Measurements from ENCODE around the gene KMT2A.
"Not testable (repeated sequence)": the region's sequence is repeated elsewhere in the genome, so short reads cannot be mapped to it uniquely, and the experiment has no call there.

KMT2A gene

DNA sequence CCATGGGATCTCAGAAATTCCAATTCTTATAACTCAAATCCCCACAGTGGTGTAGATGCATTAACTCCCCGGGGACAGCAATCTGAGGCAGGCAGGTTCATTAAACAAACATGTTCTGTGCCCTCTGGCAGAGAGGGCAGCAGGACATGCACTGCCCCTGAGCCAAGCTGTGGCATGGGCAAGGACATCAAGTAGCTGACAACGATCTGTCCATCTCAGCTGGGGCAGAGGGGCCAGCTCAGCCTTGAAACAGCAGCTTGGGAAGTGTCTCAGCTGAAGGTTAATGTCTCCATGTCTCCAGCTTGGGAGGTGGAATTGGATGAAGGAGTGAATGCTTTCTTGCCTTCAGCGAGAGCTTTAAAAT, 108.3 kb downstream of the KMT2A start:
- CTCF ChIA-PET: no interaction called here
- Mint-ChIP-seq H3K27me3 (no peaks in the 10 kb centered on the region), H3K4me3 (no peak overlapping the region)

DNA sequence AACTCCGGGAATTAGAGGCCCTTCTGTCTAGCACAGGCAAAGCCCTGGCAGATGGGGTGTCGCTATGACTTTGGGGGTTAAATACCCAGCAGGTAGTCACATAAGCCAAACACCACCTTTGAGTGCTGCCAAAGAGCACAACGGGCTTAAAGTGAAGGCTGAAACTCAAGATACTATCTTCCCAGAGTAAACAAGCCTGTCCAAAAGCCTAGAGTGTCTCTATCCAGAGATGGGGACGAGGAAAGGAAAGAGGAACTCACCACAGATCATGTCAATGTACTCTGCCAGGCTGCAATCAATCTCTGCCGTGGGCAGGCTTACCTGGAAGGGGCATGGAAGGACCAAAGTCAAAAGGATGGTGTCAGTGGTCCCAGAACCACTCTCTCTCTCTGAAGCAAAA, 109.2 kb downstream of the KMT2A start:
- H3K4me1 Mint-ChIP-seq: no peaks in the 10 kb centered on the region
- CTCF ChIA-PET: no interaction called here
- H3K27me3 Mint-ChIP-seq: no peaks in the 10 kb centered on the region
- no peak for DNase-seq
- H3K9me3 Mint-ChIP-seq: no peaks in the 10 kb centered on the region
- H3K36me3 Mint-ChIP-seq: no peaks in the 10 kb centered on the region
- H3K27ac Mint-ChIP-seq: no peak overlapping the region
- H3K4me3 Mint-ChIP-seq: no peak overlapping the region

More for the DNA sequence above, 108.3 kb downstream of the KMT2A start:
- Mint-ChIP-seq H3K4me1 (no peaks in the 10 kb centered on the region), H3K27ac (no peak overlapping the region), H3K36me3 (no peaks in the 10 kb centered on the region), H3K9me3 (no peaks in the 10 kb centered on the region)
- no peak for DNase-seq

DNA sequence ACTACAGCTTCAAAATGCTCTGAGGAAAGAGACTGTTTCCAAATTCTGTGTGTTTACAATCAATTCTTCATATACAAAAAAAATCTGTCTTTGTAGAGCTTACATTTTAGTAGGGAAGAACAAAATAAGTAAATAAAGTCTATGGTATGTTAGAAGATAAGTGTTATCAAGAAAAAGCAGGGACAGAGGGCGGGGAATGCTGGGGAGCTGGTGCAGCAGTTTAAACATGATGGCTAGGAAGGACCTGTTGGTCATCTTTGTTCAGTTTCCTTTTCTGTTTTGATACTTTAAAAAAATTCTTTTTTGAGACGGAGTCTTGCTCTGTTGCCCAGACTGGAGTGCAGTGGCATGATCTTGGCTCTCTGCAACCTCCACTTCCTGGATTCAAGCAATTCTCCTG, 110.8 kb downstream of the KMT2A start:
- CTCF ChIA-PET: no interaction called here
- H3K4me3 Mint-ChIP-seq: no peak overlapping the region
- peaks cover 3% of the 10 kb centered on the region for H3K36me3 Mint-ChIP-seq
- H3K4me1 Mint-ChIP-seq: no peaks in the 10 kb centered on the region
- no peaks in the 10 kb centered on the region for H3K9me3 Mint-ChIP-seq
- DNase-seq: no peak
- no peak overlapping the region for H3K27ac Mint-ChIP-seq
- H3K27me3 Mint-ChIP-seq: no peaks in the 10 kb centered on the region

DNA sequence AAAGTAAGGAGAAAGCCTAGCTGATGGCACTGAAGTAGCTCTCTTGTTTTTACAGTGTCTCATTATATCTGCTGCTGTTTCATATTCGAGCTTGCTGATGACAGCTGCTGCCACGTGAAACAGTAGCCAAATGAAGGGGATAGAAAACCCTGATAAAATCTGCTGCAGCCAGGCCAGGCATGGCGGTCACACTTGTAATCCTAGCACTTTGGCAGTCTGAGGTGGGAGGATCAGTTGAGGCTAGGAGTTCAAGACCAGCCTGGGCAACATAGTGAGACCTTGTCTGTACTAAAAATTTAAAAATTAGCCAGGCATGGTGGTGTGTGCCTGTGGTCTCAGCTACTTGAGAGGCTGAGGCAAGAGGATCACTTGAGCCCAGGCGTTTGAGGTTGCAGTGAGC, 116.0 kb downstream of the KMT2A start:
- H3K4me3 Mint-ChIP-seq: no peak overlapping the region
- no peak overlapping the region for H3K27ac Mint-ChIP-seq
- H3K36me3 Mint-ChIP-seq: peaks cover 12% of the 10 kb centered on the region
- CTCF ChIA-PET: interaction anchor here (0.9 kb wide), 2 partner anchors 10 to 43 kb away, joined by 3 read pairs; no protein-coding TSS in a partner anchor
- no peaks in the 10 kb centered on the region for H3K4me1 Mint-ChIP-seq
- no peaks in the 10 kb centered on the region for H3K27me3 Mint-ChIP-seq
- no peak for DNase-seq
- H3K9me3 Mint-ChIP-seq: no peaks in the 10 kb centered on the region

DNA sequence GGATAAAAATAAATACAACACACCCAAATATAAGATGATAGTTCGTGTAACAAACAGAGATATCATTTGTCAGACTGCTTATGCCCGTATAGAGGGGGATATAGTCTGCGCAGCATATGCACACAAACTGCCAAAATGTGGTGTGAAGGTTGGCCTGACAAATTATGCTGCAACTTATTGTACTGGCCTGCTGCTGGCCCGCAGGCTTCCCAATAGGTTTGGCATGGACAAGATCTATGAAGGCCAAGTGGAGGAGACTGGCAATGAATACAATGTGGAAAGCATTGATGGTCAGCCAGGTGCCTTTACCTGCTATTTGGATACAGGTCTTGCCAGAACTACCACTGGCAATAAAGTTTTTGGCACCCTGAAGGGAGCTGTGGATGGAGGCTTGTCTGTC, 124.5 kb downstream of the KMT2A start:
- no peaks in the 10 kb centered on the region for H3K27me3 Mint-ChIP-seq
- no peaks in the 10 kb centered on the region for H3K9me3 Mint-ChIP-seq
- H3K4me3 Mint-ChIP-seq: no peak overlapping the region
- peaks cover 7% of the 10 kb centered on the region for H3K36me3 Mint-ChIP-seq
- CTCF ChIA-PET: no interaction called here
- no peak overlapping the region for H3K27ac Mint-ChIP-seq
- no peak for DNase-seq
- H3K4me1 Mint-ChIP-seq: peaks cover 12% of the 10 kb centered on the region

DNA sequence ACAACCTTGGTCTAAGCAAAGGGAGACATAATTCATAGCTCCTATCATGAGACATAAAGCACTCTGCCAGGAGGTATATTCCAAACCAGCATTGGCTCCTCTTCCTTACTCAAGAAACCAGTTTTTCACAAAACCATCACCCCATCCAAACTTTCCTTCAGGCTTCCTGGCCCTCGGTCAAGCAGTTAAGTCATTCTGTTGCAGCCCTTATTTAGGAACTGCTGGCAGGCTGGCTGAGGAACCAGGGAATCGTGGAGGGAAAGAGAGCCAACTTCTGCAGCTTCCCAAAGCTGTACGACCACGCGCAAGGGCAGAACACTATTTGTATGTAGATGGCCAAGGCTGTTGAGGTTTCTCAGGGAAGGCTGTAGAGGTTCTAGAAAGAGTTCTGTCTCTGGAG, 128.8 kb downstream of the KMT2A start:
- no peaks in the 10 kb centered on the region for H3K36me3 Mint-ChIP-seq
- H3K27ac Mint-ChIP-seq: no peak overlapping the region
- DNase-seq: no peak
- H3K27me3 Mint-ChIP-seq: no peaks in the 10 kb centered on the region
- peaks cover 17% of the 10 kb centered on the region for H3K4me1 Mint-ChIP-seq
- peak overlapping the region; percentile 66 for H3K4me3 Mint-ChIP-seq
- CTCF ChIA-PET: interaction anchor here (0.6 kb wide), 1 partner anchor 219 kb away, joined by 3 read pairs; no protein-coding TSS in a partner anchor
- no peaks in the 10 kb centered on the region for H3K9me3 Mint-ChIP-seq

DNA sequence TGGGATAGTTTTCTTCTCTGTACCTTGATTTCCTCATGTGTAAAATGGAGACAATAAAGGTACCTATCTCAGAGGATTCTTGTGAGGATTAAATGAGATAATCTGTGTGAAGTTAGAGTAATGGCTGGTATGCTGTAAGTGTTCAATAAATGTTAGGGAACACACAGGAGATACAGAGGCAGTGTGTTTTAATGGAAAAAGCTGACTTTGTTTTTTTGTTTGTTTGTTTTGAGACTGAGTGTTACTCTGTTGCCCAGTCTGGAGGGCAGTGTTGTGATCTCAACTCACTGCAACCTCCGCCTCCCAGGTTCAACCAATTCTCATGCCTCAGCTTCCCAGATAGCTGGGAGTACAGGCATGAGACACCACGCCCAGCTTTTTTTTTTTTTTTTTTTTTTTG, 133.4 kb downstream of the KMT2A start:
- CTCF ChIA-PET: no interaction called here
- DNase-seq: no peak
- Mint-ChIP-seq H3K27me3 (no peaks in the 10 kb centered on the region), H3K9me3 (no peaks in the 10 kb centered on the region), H3K4me3 (no peak overlapping the region), H3K4me1 (peaks cover 42% of the 10 kb centered on the region), H3K36me3 (peaks cover 6% of the 10 kb centered on the region), H3K27ac (no peak overlapping the region)

DNA sequence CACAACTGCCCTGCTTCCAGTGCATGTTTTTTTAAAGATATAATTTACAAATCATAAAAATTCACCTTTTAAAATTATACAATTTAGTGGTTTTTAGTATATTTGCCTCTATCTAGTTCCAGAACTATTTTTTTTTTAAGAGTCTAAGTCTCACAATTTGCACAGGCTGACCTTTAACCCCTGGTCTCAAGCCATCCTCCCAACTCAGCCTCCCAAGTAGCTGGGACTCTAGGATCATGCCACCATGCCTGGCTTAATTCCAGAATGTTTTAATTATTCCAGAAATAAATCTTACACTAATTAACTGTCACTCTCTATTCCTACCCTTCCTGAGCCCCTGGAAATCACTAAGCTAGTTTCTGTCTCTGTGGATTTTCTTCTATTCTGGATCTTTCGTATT, 134.5 kb downstream of the KMT2A start:
- Mint-ChIP-seq H3K36me3 (peaks cover 13% of the 10 kb centered on the region), H3K4me3 (no peak overlapping the region), H3K9me3 (no peaks in the 10 kb centered on the region), H3K4me1 (peaks cover 45% of the 10 kb centered on the region), H3K27me3 (no peaks in the 10 kb centered on the region), H3K27ac (no peak overlapping the region)
- CTCF ChIA-PET: interaction anchor here (0.6 kb wide), 1 partner anchor 44 kb away, joined by 3 read pairs; the partner anchor contains the start of gene TTC36
- no peak for DNase-seq

DNA sequence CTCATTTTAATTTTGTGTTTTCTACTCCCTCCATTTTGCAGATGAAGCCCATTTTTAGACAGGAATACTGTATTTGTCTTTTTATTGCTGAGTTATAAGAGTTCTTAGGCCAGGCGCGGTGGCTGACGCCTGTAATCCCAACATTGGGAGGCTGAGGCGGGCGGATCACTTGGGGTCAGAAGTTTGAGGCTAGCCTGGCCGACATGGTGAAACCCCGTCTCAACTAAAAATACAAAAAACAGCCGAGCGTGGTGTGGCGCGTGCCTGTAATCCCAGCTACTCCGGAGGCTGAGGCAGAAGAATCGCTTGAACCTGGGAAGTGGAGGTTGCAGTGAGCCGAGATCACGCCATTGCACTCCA, 135.4 kb downstream of the KMT2A start:
- peak; percentile 33 for DNase-seq
- Mint-ChIP-seq H3K36me3 (peaks cover 19% of the 10 kb centered on the region), H3K4me3 (peak overlapping the region; percentile 99), H3K27ac (peak overlapping the region; percentile 96), H3K4me1 (peaks cover 46% of the 10 kb centered on the region)
- H3K27me3 Mint-ChIP-seq, H3K9me3 Mint-ChIP-seq, CTCF ChIA-PET: not testable (repeated sequence)

DNA sequence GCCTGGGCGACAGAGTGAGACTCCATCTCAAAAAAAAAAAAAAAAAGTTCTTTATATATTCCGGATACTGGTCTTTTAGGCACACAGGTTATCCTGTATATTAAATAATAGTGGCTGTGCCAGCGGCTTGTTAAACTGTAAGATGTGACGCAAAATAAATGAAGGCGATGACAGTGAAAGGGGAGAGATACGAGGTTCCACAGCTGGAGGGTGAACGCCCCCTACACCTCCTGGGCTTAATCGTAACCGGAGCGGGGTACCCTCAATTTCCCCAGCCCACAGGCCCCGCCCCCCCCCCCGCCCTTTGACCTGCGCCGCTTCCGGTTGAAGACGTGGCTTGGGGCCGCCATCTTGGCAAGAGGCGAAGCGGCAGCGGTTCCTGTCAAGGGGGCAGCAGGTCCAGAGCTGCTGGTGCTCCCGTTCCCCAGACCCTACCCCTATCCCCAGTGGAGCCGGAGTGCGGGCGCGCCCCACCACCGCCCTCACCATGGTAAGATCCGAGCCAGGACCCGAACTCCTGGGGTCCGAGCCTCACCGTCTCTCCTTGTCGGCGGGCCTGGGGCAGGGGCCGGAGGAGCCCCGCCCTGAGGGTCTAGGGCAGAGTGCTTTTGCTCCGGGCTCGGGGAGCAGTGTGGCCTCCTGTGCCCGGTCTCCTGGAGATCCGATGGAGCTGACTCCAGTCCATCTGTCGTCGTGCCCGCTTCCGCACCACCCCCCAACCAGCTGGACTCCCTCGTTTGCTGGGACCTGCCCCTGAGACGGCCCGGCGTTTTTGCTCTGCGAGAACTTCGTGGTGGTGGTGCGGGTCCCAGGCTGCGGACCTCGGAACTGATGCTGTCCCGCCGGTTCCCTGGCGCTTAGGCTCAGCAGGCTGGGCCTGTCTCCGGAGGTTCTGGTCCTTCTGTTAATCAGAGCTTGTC, 136.0 kb downstream of the KMT2A start, which contains the start of gene ARCN1:
ARCN1 (plus strand) TSS at position 349 of the 920 bp plus-strand sequence; CDS start at position 488, 139 bp downstream.
- H3K9me3 Mint-ChIP-seq: no peaks in the 10 kb centered on the region
- H3K36me3 Mint-ChIP-seq: peaks cover 24% of the 10 kb centered on the region
- H3K4me3 Mint-ChIP-seq: peak within 1 kb of the TSS; percentile 99
- DNase-seq: peak; percentile 84
- peak within 1 kb of the TSS; percentile 96 for H3K27ac Mint-ChIP-seq
- CTCF ChIA-PET: interaction anchor here (1.0 to 1.3 kb wide), 3 partner anchors 20 to 40 kb away, joined by 3 read pairs; no protein-coding TSS in a partner anchor
- peaks cover 47% of the 10 kb centered on the region for H3K4me1 Mint-ChIP-seq
- no peaks in the 10 kb centered on the region for H3K27me3 Mint-ChIP-seq

DNA sequence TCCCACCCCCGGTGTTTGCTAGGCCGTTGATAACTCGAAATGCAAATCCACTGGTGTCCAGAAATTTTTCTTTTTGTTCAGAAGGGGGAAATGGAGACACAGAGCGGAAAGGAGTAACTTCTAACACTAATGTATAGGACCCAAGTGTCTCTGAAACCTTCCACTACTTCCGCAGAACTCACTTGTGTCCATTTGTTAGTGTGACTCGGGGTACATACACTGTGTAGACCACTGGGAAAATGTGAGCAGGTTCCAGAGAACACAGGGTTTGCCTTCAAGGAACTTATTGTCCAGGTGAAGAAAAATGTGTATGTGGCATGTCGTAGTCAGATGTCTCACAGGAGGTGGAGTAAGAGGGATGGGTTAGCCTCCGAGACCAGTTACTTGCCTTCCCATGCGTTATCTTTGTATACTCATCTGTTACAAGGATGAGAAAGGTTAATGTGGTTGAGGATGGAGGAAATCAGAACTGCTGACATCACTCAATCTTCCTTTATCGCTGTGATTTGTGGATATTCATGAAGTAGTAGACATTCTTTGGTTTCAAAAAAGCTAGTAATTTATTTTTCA, 136.8 kb downstream of the KMT2A start:
- Mint-ChIP-seq H3K4me3 (peak overlapping the region; percentile 99), H3K27me3 (no peaks in the 10 kb centered on the region), H3K27ac (peak overlapping the region; percentile 96), H3K9me3 (no peaks in the 10 kb centered on the region), H3K36me3 (peaks cover 29% of the 10 kb centered on the region), H3K4me1 (peaks cover 51% of the 10 kb centered on the region)
- DNase-seq: peak; percentile 32
- CTCF ChIA-PET: interaction anchor here (1.0 to 1.3 kb wide), 3 partner anchors 19 to 39 kb away, joined by 3 read pairs; no protein-coding TSS in a partner anchor

DNA sequence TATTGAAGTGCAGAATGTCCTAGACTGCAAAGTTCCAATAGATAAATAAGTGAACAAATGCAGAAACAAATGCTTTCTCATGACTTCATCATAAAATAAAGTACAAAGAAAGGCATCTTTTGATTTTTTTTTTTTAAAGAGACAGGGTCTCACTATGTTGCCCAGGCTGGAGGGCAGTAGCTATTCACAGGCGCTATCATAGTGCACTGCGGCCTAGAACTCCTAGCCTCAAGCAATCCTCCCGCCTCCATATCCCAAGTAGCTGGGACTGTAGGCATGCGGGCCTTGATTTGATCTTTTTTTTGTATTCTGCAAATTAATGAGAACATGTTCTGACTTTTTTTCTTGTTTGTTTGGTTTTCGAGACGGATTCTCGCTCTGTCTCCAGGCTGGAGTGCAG, 138.3 kb downstream of the KMT2A start:
- Mint-ChIP-seq H3K9me3 (no peaks in the 10 kb centered on the region), H3K36me3 (peaks cover 31% of the 10 kb centered on the region), H3K27ac (no peak overlapping the region), H3K4me1 (peaks cover 57% of the 10 kb centered on the region), H3K4me3 (no peak overlapping the region), H3K27me3 (no peaks in the 10 kb centered on the region)
- CTCF ChIA-PET: no interaction called here
- no peak for DNase-seq

All from activated naive CD4-positive, alpha-beta T cell treated with anti-CD3 and anti-CD28 coated beads, Interleukin-2, amount 10 ng/mL, durations not matched to agents 7 days and 5 days (primary cell).